Ramos (cell line): Measurements from ENCODE around the gene ZNF213.
"Not testable (repeated sequence)": the region's sequence is repeated elsewhere in the genome, so short reads cannot be mapped to it uniquely, and the experiment has no call there.

Experiments used
- in situ Hi-C: fragments of 300-500 bp; cut with MboI; formaldehyde crosslinking; loops from one replicate; pipeline ENCODE4 v1.14.3; 2022; ENCODE audit warnings: low sequenced_read_pairs; ENCODE audit not compliant: unreplicated experiment

The ZNF213 gene

DNA sequence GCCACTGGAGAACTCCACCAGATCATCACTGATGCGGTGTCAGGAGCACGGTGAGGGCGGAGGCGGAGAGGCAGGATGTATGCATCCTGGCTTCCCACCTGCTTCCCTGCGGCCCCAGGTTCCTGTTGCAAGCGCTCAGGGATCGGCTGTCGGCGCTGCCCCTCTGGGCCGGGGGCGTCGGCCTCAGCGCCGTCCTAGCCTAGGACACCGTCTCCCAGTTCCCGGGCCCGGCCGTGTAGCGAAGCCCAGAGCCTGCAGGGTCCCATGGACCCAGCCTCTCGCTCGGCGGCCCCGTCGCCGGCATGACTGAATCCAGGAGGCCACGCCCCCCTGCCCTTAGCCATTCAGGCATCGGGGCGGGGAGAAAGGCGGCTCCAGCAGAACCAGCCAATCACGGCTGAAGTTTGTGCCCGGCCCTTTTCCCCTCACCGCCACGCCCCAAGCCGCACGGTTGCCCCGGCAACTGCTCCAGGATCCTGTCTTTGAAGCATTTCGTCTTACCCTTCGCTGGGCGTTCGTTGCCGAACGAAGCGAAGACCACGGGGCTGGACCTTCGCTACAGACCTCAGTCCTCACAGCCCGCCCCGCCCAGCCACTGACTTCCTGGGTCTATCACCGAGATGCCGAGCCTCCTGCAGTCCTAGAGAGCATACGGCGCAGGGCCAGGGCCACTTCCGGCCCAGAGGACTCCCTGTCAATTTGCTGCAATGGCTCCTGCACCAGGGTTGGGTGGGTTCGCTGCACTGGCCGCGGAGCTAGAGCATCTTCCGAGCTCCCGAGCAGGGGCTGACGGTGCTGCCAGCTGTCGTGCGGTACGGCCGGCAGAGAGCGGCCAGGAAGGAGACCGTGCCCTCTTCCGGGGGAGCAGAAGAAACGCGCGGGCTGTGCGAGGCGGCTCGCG, 10.6 kb upstream of the ZNF213 start:
- in situ Hi-C loops: no loop called here

DNA sequence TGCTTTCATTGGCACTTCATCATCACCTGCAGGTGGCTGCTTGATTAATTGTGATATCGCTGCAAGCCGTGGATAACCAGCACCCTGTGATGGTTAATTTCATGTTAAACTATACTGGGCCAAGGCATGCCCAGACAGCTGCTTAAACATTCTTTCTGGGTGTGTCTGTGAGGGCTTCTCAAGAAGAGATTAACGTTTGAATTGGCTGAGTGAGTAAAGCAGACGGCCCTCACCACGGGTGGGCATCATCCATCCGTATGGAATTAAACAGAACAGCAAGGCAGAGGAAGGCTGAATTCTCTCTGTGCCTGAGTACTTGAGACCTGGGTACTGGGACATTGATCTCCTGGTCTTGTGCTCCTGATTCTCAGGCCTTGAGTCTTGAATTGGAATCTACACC, 7.1 kb upstream of the ZNF213 start:
- in situ Hi-C loops: no loop called here

DNA sequence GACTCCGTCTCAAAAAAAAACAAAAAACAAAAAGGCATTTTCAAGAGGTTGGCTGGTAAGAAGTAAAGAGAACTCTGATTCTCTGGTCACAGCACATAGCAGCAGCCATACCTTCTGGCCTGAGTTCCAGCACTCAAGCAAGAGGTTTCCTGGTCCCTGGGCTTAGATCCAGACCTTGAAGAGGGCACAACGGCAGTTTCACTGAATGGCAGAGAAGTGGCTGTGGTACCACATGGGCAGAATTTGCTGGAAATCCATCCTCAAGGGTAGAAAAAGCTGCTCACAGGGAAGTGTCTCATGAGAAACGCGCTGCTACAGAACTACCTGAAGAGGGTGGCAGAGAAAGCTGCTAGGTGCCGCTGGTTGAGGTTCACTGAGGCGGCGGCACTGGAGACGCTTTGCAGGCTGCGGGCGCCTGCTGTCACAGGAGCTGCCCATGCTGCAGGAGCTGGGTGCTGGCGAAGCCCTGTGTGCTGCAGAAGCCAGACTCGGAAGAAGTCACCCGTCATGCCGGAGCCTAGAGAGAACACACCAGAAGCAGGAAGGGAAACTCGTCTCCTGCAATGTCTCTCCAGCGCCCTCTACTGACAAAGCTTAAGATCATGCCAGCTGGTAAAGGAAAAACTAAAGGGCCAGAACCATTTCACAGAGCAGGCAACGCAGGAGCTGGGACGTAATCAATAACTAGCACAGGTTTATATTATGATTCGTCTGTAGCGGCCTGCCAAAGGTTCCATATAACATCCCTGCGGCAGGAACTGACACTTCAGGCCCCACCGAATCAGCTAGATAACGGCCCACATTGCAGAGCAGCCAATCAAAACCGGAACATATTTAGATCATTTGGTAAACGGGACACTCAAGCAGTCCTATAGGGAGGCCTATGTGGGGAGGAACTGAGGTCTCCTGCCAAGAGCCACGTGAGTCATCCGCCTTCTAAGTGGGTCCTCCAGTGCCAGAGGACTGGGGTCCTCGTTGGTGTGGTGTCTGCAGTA, 5.4 kb upstream of the ZNF213 start:
- in situ Hi-C loops: no loop called here

DNA sequence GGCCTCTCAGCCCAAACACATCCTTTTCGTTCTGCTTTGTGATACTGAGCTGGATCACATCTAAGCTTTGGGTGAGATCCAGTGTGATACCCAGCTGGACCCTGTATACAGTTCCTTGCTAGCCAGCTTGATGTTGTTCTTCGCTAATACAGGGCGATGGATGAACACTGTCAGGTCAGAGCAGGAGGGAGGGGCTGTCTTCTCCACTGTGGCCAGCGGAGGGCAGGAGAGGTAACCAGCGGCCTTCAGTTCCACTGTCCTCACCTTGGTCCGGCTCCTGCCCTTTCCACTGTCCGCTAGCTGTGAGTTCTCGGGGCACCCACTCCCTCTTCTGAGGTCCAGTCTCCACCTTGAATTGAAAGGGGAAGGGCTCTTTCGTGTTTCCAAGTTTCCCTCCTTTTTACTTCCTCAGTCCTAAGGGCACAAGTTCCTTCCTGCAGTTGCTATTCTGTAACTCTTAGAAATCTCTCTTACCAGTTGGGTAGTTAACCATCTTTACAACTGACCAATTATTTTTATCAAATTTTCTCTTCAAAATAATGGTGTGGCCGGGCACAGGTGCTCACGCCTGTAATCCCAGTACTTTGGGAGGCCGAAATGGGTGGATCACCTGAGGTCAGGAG, 3.0 kb upstream of the ZNF213 start:
- in situ Hi-C loops: no loop called here

DNA sequence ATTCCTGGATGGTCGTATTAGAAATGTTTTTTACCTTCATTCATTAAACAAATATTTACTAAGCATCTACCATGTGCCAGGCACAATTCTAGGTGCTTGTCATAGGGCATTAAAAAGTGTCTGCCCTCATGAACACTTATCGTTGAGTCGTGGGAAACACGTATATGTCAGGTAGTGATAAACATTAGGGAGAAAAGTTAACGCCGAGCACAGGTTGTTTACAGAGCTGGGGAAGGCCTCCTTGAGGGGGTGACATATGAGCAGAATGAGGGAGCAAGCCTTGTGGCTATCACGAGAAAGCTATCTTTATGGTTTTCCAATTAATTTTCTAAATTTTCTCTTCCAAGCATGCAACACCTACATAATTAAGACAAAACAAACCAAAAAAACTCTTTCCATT, 985 bp upstream of the ZNF213 start:
- in situ Hi-C loops: no loop called here

DNA sequence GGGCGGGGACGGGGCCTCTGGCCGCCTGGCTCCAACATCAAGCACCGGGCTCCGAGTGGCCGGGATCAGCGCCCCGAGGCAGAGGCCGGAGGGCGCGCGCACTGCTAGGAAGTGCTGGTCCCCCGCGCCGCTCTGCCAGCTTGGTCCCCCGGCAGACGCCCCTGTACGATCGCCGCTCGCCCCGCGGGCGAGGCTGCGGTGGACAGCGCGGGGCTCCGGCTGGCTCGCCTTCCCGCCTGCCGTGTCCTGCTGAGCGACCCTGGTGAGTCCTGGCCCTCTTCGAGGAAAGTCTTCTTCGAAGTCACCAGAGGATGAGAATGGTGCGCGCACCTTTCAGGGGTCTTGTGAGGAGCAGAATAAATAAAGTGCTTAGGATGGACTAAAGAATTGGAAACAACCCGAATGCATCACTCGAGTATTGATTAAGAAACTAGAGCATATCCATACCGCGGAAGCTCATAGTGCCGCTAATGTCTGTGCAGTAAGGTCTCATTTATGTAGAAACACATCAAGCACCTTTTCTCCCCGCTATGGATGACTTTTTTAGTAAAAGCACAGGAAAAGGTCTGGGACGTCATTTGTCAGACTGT, 392 bp downstream of the ZNF213 start:
- in situ Hi-C loops: no loop called here

DNA sequence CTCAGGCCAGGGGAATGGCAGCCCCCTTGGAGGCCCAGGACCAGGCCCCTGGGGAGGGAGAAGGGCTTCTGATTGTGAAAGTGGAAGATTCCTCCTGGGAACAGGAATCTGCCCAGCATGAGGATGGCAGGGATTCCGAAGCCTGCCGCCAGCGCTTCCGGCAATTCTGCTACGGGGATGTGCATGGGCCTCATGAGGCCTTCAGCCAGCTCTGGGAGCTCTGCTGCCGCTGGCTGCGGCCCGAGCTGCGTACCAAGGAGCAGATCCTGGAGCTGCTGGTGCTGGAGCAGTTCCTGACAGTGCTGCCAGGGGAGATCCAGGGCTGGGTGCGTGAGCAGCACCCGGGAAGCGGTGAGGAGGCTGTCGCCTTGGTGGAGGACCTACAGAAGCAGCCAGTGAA, 2.4 kb downstream of the ZNF213 start:
- in situ Hi-C loops: no loop called here

DNA sequence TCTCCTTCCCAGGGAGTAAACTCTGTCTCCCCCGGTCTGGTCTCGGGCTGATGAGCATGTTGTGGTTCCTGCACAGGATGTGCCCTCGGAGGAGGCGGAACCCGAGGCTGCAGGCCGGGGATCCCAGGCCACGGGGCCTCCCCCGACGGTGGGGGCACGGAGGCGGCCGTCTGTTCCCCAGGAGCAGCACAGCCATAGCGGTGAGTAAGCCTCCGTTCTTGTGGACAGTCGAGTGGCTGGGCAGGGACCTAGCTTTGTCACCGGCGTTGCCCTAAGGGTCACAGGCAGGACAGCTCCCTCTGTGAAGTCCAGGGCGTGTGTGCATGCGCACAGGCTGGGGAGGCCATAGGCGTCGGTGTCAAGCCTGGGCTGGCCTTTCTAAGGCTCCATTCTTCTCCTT, 3.5 kb downstream of the ZNF213 start:
- in situ Hi-C loops: no loop called here

DNA sequence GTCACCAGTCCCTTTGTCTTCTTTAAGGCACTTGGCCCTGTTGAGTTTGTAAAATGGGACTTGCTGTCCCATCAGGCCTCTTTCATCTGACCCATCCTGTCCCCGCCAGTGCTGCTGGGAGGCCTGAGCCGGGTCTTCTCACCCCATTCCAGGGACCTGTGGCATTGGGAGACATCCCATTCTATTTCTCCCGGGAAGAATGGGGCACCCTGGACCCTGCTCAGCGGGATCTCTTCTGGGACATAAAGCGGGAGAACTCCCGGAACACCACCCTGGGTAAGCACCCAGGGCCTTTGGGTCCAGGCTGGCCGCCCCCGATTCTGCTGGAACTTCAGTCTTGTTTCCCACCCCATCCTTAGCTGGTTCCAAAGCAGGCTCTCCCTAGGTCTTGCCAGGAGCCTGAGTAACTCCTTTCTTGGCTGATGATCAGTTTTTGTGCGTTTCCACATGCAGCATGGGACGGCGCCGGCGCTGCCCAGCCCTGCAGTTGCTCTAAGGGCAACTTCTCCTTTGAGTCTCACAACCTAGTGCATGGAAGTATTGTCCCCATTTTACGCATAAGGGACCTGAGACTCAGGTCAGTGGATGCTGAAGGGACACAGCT, 4.1 kb downstream of the ZNF213 start:
- in situ Hi-C loops: no loop called here

DNA sequence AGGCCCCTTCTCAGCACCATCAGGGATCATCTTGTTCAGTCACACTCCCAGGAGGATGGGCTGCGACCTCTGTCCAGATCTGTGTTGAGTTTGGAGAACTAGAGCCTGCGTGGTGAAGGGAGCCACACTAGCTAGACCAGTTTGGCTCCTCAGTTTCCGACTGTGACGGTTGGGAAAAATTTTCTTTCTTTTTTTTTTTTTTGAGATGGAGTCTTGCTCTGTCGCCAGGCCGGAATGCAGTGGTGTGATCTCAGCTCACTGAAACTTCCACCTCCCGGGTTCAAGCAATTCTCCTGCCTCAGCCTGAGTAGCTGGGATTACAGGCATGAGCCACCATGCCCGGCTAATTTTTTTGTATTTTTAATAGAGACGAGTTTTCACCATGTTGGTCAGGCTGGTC, 4.7 kb downstream of the ZNF213 start:
- in situ Hi-C loops: not testable (repeated sequence)

DNA sequence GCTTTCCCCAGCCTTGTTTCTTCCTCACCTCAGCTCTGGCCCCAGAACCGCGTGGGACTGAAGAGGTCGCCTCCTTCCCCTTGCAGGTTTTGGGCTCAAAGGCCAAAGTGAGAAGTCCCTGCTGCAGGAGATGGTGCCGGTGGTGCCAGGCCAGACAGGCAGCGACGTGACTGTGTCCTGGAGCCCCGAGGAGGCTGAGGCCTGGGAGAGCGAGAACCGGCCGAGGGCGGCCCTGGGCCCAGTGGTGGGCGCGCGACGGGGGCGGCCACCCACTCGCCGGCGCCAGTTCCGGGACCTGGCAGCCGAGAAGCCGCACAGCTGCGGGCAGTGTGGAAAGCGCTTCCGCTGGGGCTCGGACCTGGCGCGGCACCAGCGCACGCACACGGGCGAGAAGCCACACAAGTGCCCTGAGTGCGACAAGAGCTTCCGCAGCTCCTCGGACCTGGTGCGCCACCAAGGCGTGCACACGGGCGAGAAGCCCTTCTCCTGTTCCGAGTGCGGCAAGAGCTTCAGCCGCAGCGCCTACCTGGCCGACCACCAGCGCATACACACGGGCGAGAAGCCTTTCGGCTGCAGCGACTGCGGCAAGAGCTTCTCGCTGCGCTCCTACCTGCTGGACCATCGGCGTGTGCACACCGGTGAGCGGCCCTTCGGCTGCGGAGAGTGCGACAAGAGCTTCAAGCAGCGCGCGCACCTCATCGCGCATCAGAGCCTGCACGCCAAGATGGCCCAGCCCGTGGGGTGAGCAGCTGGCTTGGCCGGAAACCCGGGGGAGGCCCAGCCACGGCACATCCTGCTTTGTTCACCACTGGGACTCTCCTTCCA, 6.0 kb downstream of the ZNF213 start:
- in situ Hi-C loops: no loop called here

DNA sequence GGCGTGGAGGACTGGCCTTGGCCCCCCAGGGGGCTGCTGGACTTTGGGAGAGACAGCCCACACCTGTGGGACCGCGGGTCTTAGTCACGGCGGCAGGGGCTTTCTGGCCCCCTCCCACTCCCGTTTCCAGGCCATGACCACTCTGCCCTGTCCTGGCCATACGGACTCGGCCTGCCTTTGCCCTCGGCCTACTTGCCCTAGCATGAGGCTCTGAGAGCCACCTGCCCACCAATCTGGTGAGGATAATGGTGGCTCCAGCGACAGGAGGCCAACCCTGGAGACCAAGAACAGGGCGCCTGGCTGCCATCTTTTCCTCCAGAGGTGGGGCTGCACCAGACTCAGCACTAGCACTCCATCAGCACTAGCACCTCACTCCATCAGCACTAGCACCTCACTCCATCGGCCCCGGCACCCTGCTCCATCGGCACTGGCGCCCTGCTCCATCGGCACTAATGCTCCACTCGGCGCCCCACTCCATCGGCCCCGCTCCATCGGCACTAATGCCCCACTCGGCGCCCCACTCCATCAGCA, 7.0 kb downstream of the ZNF213 start:
- in situ Hi-C loops: no loop called here

DNA sequence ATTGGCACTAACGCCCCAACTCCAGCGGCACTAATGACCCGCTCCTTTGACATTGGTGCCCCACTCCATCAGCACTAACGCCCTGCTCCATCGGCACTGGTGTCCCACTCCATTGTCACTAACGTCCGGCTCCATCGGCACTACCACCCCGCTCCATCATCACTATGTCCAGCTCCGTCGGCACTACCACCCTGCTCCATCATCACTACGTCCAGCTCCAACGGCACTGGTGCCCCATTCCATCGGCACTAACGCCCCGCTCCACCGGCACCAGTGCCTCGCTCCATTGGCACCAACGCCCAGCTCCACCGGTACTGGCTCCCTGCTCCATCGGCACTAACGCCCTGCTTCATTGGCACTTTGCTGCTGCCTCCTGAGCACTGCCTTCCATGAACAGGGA, 7.5 kb downstream of the ZNF213 start:
- in situ Hi-C loops: no loop called here

DNA sequence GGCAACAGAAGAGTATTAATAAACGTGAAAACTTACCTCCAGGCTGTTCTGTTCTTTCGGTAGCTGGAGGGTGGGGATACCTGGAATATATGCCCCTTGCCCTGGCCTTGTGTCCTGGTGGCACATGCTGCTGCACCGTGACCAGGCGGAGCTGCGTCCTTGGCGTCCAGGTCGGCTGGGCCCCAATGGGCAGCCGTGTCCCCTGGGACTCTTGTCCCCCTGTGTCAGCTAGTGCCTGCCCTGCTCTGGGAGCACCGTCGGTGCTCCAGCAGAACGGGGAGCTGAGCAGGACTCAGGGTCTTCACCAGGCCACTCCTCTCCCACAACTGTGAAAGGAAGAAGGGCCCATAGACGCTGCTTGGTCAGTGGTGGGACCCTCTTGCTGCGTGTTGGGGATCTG, 7.9 kb downstream of the ZNF213 start:
- in situ Hi-C loops: no loop called here

DNA sequence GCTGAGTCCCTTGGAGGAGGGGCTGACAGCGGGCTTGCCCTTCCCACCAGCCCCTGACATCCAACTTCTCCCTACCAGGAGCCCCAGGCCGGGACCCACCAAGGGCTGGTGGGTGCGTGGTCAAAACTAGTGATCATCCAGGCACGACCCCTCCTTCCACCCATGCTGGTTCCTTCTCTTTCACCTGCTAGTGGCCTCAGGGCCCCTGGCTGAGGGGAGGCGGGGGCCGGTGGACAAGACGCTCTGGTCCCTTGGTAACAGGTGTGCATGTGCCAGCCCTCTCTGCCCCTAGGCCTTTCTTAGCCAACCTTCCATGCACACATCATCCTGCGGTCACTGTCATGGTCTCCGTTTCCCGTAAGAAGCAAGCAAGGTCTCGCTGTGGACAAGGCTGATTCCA, 8.4 kb downstream of the ZNF213 start:
- in situ Hi-C loops: no loop called here

DNA sequence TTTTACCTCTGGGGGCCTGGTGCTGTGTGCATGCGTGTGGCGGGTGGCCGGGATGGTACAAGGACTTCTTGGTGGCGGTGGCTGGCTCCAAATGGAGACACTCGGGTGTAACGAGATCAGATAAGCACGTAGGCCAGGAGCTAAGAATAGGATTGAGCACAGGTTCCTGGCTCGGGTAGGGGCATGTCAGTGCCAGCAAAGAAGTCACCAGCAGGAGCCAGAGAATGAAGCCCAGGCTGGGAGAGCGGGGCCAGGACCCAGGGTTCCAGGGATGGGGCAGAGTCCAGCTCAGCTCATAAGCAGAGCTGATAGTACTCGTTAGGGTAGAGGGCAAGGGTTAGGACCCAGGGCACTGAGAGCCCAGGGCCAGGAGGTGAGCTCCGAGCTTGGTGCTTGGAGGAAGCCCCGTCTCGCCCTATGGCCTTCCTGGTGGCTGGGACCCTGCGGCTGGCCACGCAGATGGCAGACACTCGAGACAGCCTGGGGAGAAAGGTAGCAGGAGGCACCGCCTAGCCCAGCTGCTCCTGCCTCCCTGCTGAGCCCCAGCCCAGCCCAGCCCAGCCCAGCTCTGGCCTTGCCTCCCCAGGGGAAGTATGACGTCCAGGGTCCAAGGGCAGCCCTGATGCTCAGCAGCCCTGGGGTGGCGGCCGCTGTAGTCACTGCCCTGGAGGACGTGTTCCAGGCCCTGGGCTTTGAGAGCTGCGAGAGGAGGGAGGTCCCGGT, 8.9 kb downstream of the ZNF213 start:
- in situ Hi-C loops: no loop called here

DNA sequence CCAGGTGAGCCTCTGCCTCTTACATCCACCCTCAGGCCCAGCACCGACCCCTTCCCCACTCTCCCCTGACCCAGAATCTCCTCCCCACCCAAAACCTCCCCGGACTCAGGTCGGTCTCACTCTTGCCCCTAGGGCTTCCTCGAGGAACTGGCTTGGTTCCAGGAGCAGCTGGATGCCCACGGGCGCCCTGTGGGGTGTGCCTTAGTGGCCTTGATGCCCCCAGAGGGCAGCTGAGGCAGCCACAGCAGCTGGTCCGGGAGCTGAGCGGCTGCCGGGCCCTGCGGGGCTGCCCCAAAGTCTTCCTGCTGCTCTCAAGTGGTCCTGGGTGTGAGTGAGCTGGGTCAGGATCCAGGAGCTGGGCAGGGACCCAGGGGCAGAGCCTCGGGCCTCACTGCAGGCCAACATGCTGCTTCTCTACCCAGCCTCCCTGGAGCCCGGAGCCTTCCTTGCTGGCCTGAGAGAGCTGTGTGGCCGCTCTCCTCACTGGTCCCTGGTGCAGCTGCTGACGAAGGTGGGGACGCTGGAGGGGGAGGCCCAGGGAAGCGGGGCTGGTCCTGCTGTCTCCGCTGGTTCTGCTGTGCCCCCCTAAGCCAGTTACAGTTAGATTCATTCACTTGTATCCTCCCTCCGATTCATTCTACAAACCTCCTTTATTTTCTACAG, 9.6 kb downstream of the ZNF213 start:
- in situ Hi-C loops: no loop called here

DNA sequence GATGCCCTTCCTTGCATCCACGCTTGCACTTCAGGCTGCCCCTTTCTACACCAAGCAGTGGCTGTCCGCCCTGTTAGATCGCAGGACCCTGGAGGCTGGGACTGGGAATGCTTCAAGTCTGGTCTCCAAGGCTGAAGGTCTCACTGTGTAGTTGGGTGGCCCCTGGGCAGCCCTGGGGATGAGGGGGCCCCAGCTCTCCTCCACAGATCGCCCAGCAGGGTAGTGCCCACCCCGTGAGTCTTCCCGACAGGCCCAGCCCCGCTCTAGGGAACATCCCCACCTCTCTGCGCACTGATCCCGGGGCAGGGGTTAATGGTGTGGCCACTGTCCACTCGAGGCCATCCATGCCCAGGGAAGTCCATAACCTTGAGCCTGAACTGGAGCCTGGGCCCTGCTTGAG, 10.3 kb downstream of the ZNF213 start:
- in situ Hi-C loops: no loop called here
